ENCODE results near the gene ZNF792.
"Not testable (repeated sequence)": the region's sequence is repeated elsewhere in the genome, so short reads cannot be mapped to it uniquely, and the experiment has no call there.

Gene ZNF792

DNA sequence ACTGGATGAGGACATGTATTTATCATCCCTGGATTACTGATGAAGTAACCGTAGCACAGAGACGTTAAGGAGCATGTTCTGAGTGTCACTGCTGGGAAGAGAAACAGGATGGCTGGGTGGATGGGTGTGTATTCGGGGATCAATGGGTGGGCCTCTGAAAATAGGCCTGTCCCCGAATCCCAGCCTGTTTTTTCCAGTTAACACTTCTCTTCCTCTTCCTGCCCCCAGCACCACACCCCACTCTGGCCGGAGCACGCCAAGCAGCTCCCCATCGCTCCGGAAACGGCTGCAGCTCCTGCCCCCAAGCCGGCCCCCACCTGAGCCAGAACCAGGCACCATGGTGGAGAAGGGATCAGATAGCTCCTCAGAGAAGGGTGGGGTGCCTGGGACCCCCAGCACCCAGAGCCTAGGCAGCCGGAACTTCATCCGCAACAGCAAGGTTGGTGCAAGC, 44.9 kb upstream of the ZNF792 start:
- no peak overlapping the region for H3K4me3 ChIP-seq (ENCODE audit: low read depth, low read length)
- no peak for DNase-seq (ENCODE audit: low read depth, low spot score)
- TF ChIP-seq, protein P1, sequence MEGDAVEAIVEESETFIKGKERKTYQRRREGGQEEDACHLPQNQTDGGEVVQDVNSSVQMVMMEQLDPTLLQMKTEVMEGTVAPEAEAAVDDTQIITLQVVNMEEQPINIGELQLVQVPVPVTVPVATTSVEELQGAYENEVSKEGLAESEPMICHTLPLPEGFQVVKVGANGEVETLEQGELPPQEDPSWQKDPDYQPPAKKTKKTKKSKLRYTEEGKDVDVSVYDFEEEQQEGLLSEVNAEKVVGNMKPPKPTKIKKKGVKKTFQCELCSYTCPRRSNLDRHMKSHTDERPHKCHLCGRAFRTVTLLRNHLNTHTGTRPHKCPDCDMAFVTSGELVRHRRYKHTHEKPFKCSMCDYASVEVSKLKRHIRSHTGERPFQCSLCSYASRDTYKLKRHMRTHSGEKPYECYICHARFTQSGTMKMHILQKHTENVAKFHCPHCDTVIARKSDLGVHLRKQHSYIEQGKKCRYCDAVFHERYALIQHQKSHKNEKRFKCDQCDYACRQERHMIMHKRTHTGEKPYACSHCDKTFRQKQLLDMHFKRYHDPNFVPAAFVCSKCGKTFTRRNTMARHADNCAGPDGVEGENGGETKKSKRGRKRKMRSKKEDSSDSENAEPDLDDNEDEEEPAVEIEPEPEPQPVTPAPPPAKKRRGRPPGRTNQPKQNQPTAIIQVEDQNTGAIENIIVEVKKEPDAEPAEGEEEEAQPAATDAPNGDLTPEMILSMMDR (IDR thresholded peaks at IDR 0.05; ENCODE audit: low read depth, low read length) = no peak
- in situ Hi-C loops (cut with HindIII; ENCODE audit: low sequenced_read_pairs) = no loop called here

DNA sequence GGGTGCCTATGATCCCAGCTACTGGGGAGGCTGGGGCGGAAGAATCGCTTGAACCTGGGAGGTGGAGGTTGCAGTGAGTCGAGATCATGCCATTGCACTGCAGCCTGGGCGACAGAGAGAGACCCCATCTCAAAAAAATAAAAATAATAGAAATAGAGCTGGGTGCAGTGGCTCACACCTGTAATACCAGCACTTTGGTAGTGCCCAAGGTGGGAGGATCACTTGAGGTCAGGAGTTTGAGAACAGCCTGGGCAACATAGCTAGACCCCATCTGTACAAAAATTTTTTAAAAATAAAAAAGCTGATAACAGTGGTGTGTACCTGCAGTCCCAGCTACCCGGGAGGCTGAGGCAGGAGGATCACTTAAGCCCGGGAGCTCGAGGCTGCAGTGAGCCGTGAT, 43.4 kb upstream of the ZNF792 start:
- in situ Hi-C loops (cut with HindIII; ENCODE audit: low sequenced_read_pairs); DNase-seq (ENCODE audit: low read depth, low spot score); H3K4me3 ChIP-seq (ENCODE audit: low read depth, low read length): not testable (repeated sequence)

DNA sequence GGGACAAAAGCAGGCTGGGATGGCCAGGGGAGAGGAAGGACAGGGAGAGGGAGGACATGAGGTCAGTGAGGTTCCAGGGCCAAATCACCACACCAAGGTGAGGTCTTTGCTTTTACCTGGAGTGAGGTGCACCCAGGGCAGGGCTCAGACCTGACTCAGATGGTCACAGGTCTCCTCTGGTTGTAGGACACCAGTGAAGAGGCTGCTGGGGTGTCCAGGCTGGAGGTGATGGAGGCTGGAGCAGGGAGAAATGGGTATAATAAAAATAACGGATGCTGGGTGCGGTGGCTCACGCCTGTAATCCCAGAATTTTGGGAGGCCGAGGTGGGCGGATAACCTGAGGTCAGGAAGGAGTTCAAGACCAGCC, 43.0 kb upstream of the ZNF792 start:
- no peak for DNase-seq (ENCODE audit: low read depth, low spot score)
- no peak overlapping the region for H3K4me3 ChIP-seq (ENCODE audit: low read depth, low read length)
- TF ChIP-seq, protein P1 (IDR thresholded peaks at IDR 0.05; ENCODE audit: low read depth, low read length) = no peak
- in situ Hi-C loops (cut with HindIII; ENCODE audit: low sequenced_read_pairs) = no loop called here

DNA sequence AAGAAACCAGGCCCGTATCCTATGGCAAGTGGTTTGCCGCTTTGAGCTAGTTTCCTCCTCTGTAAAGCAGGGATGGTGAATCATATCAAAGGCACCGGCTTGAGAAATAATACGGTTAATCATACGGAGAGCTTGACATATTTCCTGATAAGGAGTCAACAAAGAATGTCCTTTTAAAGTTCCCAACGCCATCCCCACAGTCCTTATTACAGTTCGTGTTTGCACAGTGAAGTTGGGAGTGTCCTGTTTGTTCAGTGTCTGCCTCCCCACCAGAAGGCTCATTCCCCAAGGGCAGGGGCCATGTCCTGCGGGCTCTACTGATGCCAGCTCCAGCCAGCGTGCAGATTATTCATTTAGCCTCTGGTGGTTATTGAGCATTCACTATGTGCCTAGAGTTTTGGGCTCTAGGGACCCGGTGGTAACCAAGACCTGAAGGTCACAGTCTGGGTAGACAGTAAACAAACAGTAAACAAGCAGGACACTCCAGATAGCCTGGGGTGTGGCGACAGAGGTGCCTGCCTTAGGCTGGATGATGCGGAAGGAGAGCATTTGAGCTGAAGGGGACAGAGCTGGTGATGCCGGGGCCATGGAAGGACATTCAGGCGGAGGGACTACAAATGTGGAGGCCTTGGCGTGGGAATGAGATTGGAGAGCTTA, 42.4 kb upstream of the ZNF792 start:
- DNase-seq (ENCODE audit: low read depth, low spot score) = peak; percentile 59
- in situ Hi-C loops (cut with HindIII; ENCODE audit: low sequenced_read_pairs) = no loop called here
- TF ChIP-seq, protein P1 (IDR thresholded peaks at IDR 0.05; ENCODE audit: low read depth, low read length) = no peak
- H3K4me3 ChIP-seq (ENCODE audit: low read depth, low read length) = no peak overlapping the region

DNA sequence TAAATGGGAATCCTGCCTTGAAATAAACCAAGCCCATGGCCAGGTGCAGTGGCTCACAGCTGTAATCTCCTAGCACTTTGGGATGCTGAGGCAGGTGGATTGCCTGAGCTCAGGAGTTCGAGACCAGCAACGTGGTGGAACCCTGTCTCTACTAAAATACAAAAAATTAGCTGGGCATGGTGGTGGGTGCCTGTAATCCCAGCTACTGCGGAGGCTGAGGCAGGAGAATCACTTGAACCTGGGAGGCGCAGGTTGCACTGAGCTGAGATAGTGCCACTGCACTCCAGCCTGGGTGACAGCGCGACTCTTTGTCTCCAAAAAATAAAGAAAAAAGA, 41.9 kb upstream of the ZNF792 start:
- H3K4me3 ChIP-seq (ENCODE audit: low read depth, low read length); DNase-seq (ENCODE audit: low read depth, low spot score); in situ Hi-C loops (cut with HindIII; ENCODE audit: low sequenced_read_pairs): not testable (repeated sequence)

DNA sequence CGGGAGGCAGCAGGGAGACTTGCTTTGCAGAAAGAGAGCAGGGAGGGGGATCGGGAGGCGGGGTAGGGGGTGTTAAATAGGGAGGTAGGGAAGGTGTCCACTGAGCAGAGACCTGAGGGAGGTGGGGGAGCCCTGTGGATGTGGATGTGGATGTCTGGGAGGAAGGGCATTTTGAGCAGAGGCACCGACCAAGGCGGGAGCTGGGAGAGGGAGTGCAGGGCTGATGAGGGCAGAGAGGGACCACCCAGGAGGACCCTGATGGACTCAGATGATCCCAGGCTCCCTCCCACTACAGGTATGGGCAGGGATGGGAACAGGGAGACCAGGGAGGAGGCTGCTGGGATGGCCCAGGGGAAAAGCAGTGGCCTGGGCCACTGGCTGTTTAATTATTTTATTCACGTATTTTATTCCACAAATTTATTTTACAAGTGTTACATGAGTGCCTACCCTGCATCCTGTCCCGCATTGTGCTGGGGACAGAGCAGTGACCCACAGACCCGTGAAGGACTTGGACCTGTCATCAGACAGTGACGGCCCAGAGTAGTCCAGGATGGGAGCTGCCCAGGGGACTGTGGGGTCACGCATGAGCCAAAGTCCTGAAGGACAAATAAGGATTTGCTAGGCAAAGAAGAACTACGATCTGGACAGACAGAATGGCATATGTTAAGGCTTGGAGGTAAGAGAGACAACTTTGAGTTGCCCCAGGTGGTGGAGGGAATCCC, 41.4 kb upstream of the ZNF792 start:
- DNase-seq (ENCODE audit: low read depth, low spot score) = no peak
- in situ Hi-C loops (cut with HindIII; ENCODE audit: low sequenced_read_pairs) = no loop called here
- no peak overlapping the region for H3K4me3 ChIP-seq (ENCODE audit: low read depth, low read length)
- TF ChIP-seq, protein P1 (IDR thresholded peaks at IDR 0.05; ENCODE audit: low read depth, low read length) = no peak

DNA sequence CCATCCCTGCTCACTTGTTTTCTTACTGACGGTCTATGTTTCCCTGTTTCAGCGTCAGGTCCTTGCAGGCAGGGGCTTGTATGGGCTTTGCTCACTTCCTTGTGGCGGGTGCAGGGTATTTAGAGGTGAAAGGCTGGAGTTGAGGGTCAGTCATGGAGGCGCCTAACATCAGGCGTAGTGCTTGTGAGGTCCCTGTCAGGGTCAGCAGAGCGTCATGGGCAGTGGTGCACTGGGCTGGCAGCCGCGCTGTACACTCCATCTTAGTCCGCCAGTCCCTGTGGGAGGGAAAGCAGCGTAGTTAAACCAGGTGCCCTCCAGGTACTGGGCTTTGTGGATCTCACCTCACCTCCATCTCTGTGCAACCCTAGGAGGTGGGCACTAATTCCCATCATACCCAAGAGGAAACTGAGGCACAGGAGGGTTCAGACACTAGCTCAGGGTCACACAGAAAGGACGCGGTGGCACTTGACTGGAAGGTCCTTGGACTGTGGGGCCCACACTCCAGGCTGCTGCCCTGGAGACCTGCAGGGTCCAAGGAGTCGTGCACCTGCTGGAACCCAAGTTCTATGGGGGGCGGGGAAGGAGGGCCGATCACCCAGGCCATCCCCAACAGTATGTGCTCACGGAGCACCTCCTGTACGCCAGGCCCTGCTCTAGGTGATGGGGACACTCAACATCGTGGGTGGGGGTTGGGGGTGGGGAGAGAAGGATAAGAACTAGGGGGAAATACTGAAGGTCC, 40.7 kb upstream of the ZNF792 start:
- in situ Hi-C loops (cut with HindIII; ENCODE audit: low sequenced_read_pairs) = no loop called here
- DNase-seq (ENCODE audit: low read depth, low spot score) = no peak
- H3K4me3 ChIP-seq (ENCODE audit: low read depth, low read length) = no peak overlapping the region
- TF ChIP-seq, protein P1 (IDR thresholded peaks at IDR 0.05; ENCODE audit: low read depth, low read length) = no peak
